PFSK-1 (cell line): Measurements from ENCODE around the gene TBCD.

ENCODE experiments used
- POLR2AphosphoS5 ChIP-seq: IDR thresholded peaks from 2 replicates; pipeline ENCODE4 v1.6.1; 2012; ENCODE audit warnings: low read depth, mild to moderate bottlenecking, control low read depth, low read length, moderate library complexity
- SIN3A ChIP-seq: IDR thresholded peaks from 2 replicates; pipeline ENCODE4 v1.6.1; 2012; ENCODE audit warnings: mild to moderate bottlenecking, low read length, moderate library complexity, borderline replicate concordance; ENCODE audit not compliant: insufficient read depth
- TAF1 ChIP-seq: IDR thresholded peaks from 2 replicates; pipeline ENCODE4 v1.6.1; 2012; ENCODE audit warnings: low read length, control low read depth, borderline replicate concordance; ENCODE audit not compliant: insufficient read depth

GRCh38 chr17:82936768-82937171 lies 184.9 kb downstream of the TBCD start:
- TF ChIP-seq TAF1 (no peak), SIN3A (no peak), POLR2AphosphoS5 (no peak)
